ENCODE measurements around the gene DNAJC17.

Gene DNAJC17

DNA sequence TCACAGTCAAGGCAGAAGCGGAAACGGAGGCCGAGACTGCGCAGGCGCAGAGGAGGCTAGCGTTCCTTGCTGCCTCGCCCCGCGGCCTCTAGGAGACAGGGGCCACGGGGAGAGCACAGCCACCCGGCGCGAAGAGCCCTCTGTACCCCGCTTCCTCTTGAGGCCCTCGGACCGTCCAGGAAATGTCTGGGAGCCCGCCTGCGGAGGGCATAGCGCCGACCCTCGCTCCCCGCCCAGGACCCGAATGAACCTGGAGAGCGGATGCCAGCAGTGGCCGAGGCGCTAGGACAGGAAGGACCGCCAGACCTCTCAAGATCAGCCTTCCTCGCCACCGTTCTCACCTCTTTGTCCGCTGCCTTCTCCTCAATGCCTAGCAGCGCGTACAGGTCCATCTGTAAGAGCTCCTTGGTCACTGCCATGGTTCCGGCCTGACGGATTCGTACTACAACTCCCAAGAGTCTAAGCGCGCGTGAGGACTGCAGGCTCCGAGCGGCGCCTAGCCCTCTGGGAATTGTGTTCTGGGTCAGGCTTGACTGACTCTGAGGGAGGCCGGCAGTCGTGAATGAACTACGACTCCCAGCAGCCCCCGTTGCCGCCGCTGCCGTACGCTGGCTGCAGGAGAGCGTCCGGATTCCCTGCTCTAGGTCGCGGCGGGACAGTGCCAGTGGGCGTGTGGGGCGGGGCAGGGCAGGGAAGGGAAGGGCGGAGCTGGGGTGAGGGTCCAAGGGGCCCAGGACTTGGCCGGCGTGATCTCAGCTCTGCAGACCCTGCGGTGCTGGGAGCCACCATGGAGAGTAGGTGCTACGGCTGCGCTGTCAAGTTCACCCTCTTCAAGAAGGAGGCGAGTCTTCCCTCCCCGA lies at the start of gene DNAJC17, which contains the start of gene ZFYVE19:
DNAJC17 (minus strand) TSS at position 446 of the 860 bp plus-strand sequence; CDS start at position 419, 27 bp downstream.
ZFYVE19 (plus strand) TSS at position 62 of the 860 bp plus-strand sequence; CDS start at position 563, 501 bp downstream.
- peak; percentile 92 to 93 for DNase-seq (ENCODE audit: low read depth in 2 of 2)

DNA sequence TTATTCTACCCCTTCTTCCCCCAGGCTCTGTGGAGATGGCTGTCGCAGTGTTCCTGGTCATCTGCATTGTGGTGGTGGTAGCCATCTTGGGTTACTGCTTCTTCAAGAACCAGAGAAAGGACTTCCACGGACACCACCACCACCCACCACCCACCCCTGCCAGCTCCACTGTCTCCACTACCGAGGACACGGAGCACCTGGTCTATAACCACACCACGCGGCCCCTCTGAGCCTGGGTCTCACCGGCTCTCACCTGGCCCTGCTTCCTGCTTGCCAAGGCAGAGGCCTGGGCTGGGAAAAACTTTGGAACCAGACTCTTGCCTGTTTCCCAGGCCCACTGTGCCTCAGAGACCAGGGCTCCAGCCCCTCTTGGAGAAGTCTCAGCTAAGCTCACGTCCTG lies 49.5 kb upstream of the DNAJC17 start:
- no peak for DNase-seq (ENCODE audit: low read depth in 2 of 2)

GRCh38 chr15:40855706-40856234 lies 48.5 kb upstream of the DNAJC17 start:
- DNase-seq (ENCODE audit: low read depth in 2 of 2) = no peak

- no peak for DNase-seq (ENCODE audit: low read depth in 2 of 2)
These were observed 46.9 kb upstream of the DNAJC17 start for GRCh38 chr15:40854161-40854560.

DNA sequence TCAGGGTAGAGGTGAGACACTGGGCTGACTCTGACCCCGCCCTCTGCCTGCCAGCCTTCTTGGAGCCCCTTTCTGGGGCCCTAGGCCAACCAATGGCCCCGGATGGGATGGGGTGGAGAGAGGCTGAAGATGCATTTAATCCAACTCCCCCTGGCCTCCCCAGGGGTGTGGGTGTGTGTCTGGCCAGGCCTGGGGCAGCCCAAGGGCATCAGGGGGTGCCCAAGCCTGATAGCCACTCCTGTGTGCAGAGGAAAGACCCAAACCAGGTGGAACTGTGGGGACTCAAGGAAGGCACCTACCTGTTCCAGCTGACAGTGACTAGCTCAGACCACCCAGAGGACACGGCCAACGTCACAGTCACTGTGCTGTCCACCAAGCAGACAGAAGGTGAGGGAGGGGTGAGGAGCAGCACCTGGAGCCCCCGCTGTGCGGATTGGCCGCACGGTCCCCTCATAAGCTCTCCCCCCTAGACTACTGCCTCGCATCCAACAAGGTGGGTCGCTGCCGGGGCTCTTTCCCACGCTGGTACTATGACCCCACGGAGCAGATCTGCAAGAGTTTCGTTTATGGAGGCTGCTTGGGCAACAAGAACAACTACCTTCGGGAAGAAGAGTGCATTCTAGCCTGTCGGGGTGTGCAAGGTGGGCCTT lies 46.1 kb upstream of the DNAJC17 start:
- no peak for DNase-seq (ENCODE audit: low read depth in 2 of 2)

DNA sequence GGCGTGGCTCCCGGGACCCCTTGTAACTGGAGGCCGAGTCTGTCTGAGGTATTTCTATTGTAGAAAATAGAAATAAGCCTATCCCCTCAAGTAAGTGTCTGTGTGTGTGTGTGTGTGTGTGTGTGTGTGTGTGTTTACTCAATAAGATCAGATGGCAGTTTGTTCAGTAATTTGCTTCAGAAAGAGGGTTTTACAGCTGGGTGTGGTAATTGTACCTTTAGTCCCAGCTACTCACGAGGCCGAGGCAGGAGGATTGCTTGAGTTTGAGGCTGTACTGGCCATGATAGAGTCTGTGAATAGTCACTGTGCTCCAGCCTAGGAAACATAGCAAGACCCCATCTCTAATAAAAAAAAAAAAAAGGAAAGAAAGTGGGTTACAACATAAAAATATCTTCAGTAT lies 45.3 kb upstream of the DNAJC17 start:
- DNase-seq (ENCODE audit: low read depth in 2 of 2) = no peak

GRCh38 chr15:40850576-40851112 lies 43.4 kb upstream of the DNAJC17 start:
- no peak for DNase-seq (ENCODE audit: low read depth in 2 of 2)

- no peak for DNase-seq (ENCODE audit: low read depth in 2 of 2)
These were observed 40.1 kb upstream of the DNAJC17 start for GRCh38 chr15:40847223-40847961.

GRCh38 chr15:40846841-40847222 lies 39.6 kb upstream of the DNAJC17 start:
- DNase-seq (ENCODE audit: low read depth in 2 of 2) = no peak

GRCh38 chr15:40845511-40846284 lies 38.4 kb upstream of the DNAJC17 start:
- DNase-seq (ENCODE audit: low read depth in 2 of 2) = no peak

- DNase-seq (ENCODE audit: low read depth in 2 of 2) = no peak
These were observed 37.8 kb upstream of the DNAJC17 start for GRCh38 chr15:40845036-40845435.

- DNase-seq (ENCODE audit: low read depth in 2 of 2) = peak in 1 of 2 donors; percentile 25
These were observed 37.4 kb upstream of the DNAJC17 start for GRCh38 chr15:40844696-40845030.

DNA sequence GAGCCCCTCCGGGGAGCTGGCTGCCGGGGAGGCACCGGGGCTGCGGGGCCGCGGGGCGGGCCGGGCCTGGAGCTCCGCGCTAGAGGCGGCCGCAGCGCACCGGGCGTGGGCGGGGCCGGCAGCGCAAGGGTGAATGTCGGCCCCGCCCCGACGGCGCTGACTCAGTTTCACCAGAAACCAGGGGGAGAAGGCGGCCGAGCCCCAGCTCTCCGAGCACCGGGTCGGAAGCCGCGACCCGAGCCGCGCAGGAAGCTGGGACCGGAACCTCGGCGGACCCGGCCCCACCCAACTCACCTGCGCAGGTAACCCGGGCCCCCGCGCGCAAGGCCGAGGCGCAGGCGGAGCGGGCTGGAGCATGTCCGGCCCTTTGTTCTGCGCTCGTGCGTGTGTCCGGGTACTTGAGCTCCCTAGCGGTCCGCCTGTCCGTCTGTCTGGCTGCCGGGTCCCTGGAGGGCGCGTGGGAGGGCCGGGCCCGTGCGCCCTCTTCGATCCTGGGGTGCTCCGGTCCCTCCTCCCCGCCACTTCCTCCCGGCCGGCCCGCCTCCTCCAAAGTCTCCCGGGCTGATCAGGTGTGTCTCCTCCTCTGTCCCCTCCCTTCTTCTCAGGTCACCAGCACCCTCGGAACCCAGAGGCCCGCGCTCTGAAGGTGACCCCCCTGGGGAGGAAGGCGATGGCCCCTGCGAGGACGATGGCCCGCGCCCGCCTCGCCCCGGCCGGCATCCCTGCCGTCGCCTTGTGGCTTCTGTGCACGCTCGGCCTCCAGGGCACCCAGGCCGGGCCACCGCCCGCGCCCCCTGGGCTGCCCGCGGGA lies 36.8 kb upstream of the DNAJC17 start, which contains the start of gene SPINT1:
SPINT1 (plus strand) TSS at position 164 of the 811 bp plus-strand sequence; CDS start at position 671, 507 bp downstream.
- peak; percentile 56 to 79 for DNase-seq (ENCODE audit: low read depth in 2 of 2)

DNA sequence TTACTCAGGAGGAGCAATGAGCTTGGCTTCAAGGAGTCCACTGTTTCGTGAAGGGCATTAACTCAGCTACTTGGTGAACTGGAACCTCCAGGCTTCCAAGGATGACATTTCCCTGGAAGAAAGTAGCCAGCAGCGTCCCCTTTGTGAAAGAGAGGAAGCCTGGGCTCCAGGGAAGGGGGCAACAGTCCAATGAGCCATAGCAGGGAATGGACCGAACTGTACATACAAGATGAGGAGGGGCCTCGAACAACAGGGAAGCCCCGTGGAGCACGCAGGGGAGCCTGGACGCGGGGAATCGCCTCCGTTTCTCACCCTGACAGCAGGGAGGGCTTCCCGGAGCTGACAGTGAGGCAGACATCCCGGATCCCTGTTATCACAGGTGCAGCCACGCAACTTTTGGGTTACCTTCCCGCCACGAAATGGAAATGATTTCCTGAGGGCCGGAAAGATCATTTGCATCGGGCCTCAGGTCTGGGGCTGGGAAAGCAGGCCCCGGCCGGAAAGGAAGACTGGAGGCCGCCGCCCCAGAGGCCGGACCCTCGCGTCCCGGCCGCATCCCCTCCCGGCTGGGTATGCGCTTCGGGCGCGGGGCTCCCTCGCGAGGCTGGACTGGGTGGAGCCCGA lies 36.1 kb upstream of the DNAJC17 start:
- no peak for DNase-seq (ENCODE audit: low read depth in 2 of 2)

- no peak for DNase-seq (ENCODE audit: low read depth in 2 of 2)
These were observed 34.5 kb upstream of the DNAJC17 start for GRCh38 chr15:40841741-40842140.

- no peak for DNase-seq (ENCODE audit: low read depth in 2 of 2)
These were observed 31.5 kb upstream of the DNAJC17 start for GRCh38 chr15:40838756-40839155.

- DNase-seq (ENCODE audit: low read depth in 2 of 2) = no peak
These were observed 28.7 kb upstream of the DNAJC17 start for GRCh38 chr15:40836020-40836419.

DNA sequence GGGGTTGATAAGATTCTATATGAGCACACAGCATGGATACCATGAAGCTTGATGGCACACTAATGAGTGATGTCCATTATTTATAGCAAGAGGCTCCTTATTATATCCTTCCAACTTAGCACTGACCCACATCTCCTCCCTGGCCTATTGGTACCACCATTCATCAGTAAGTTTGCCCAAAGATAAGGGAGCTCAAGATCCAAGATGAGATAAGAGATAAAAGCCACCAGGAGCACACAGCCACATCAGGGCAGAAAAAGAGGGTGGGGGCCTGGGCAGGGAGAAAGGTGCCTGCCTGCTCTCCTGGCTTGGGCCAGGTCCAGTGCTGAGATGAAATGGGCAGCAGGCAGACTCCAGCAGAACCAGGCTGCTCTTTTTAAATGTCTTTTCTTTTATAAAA lies 25.6 kb upstream of the DNAJC17 start:
- DNase-seq (ENCODE audit: low read depth in 2 of 2) = no peak

- DNase-seq (ENCODE audit: low read depth in 2 of 2) = no peak
These were observed 24.6 kb upstream of the DNAJC17 start for GRCh38 chr15:40831861-40832260.

GRCh38 chr15:40830884-40831283 lies 23.6 kb upstream of the DNAJC17 start:
- DNase-seq (ENCODE audit: low read depth in 2 of 2) = no peak
